Kidney capillary endothelial cell (primary cell): ENCODE results near the gene ANTXR2.

ENCODE experiments used
- DNase-seq: peaks from one replicate; pipeline ENCODE4 v3.0.0-alpha.2; 2018; ENCODE audit warnings: low spot score

ANTXR2 gene

GRCh38 chr4:79863333-79863732 lies 209.7 kb downstream of the ANTXR2 start:
- DNase-seq, result no peak

GRCh38 chr4:79862821-79863220 lies 210.2 kb downstream of the ANTXR2 start:
- no peak for DNase-seq

- DNase-seq, result no peak
Observed at GRCh38 chr4:79857811-79858210, 215.2 kb downstream of the ANTXR2 start.

GRCh38 chr4:79856196-79856595 lies 216.8 kb downstream of the ANTXR2 start:
- no peak for DNase-seq

- DNase-seq, result no peak
Observed at GRCh38 chr4:79854856-79855502, 218.1 kb downstream of the ANTXR2 start.

- DNase-seq, result no peak
Observed at GRCh38 chr4:79852305-79852730, 220.7 kb downstream of the ANTXR2 start.

- no peak for DNase-seq
Observed at GRCh38 chr4:79851625-79852304, 221.3 kb downstream of the ANTXR2 start.
